Embryonic facial prominence (tissue), 1 donor: Measurements from ENCODE around the gene ADAMTSL2.

Source experiments
- DNase-seq: peaks from one replicate; pipeline ENCODE4 v3.0.0-alpha.2; 2016; ENCODE audit errors: extremely low spot score

Gene ADAMTSL2

GRCh38 chr9:133499892-133500270 is 34.6 kb upstream of the ADAMTSL2 start:
- DNase-seq = no peak

GRCh38 chr9:133502112-133502511 is 32.4 kb upstream of the ADAMTSL2 start:
- no peak for DNase-seq

GRCh38 chr9:133505186-133505830 is 29.2 kb upstream of the ADAMTSL2 start:
- DNase-seq = no peak

GRCh38 chr9:133505901-133506652 is 28.4 kb upstream of the ADAMTSL2 start:
- DNase-seq = no peak

GRCh38 chr9:133506653-133507038 is 27.9 kb upstream of the ADAMTSL2 start:
- no peak for DNase-seq

GRCh38 chr9:133507246-133507965 is 27.1 kb upstream of the ADAMTSL2 start:
- DNase-seq = no peak

- no peak for DNase-seq
Observed at GRCh38 chr9:133508046-133508445, 26.5 kb upstream of the ADAMTSL2 start.

GRCh38 chr9:133509179-133510083 is 25.1 kb upstream of the ADAMTSL2 start:
- no peak for DNase-seq

- no peak for DNase-seq
Observed at GRCh38 chr9:133510926-133511505, 23.5 kb upstream of the ADAMTSL2 start.

- DNase-seq = no peak
Observed at GRCh38 chr9:133511607-133512006, 22.9 kb upstream of the ADAMTSL2 start.

GRCh38 chr9:133512253-133513213 is 22.0 kb upstream of the ADAMTSL2 start:
- DNase-seq = no peak

- no peak for DNase-seq
Observed at GRCh38 chr9:133513214-133514100, 21.0 kb upstream of the ADAMTSL2 start.

- no peak for DNase-seq
Observed at GRCh38 chr9:133514460-133515239, 19.9 kb upstream of the ADAMTSL2 start.

GRCh38 chr9:133515240-133515610 is 19.3 kb upstream of the ADAMTSL2 start:
- no peak for DNase-seq

GRCh38 chr9:133515615-133516255 is 18.8 kb upstream of the ADAMTSL2 start:
- no peak for DNase-seq

- DNase-seq = no peak
Observed at GRCh38 chr9:133516256-133516960, 18.1 kb upstream of the ADAMTSL2 start.

- DNase-seq = no peak
Observed at GRCh38 chr9:133516961-133517350, 17.5 kb upstream of the ADAMTSL2 start.
